Measurements from ENCODE around the gene ARL15. TPM values are rescaled to one million over a fixed set of nuclear protein-coding genes. Genes with fewer than 3 reads are reported as not detected.

Gene ARL15
- total and polyA plus RNA-seq, 4 donors = 5.7 to 66.2 (median 14.9) TPM

GRCh38 chr5:54315736-54316528 lies 5.6 kb upstream of the ARL15 start:
- H3K4me1 ChIP-seq (ENCODE audit: control insufficient read depth in 5 of 5, insufficient read depth in 5 of 5, low read length in 5 of 5) = peaks cover 0 to 2% (median 0%) of the 10 kb centered on the region in 5 donors

GRCh38 chr5:54313311-54314270 lies 3.2 kb upstream of the ARL15 start:
- Histone ChIP-seq H3K4me3 (no peak overlapping the region), H3K4me1 (ENCODE audit: control insufficient read depth in 5 of 5, insufficient read depth in 5 of 5, low read length in 5 of 5) (peaks cover 0 to 10% (median 2%) of the 10 kb centered on the region in 5 donors), H3K9me3 (ENCODE audit: control insufficient read depth in 4 of 4, insufficient read depth in 3 of 4, low read length in 3 of 4) (no peaks in the 10 kb centered on the region), H3K27me3 (ENCODE audit: control insufficient read depth in 3 of 3, insufficient read depth in 3 of 3, low read length in 2 of 3) (peaks cover 0 to 7% (median 6%) of the 10 kb centered on the region in 3 donors), H3K27ac (ENCODE audit: low read depth in 1 of 2, low read length in 1 of 2) (no peak overlapping the region), H3K36me3 (ENCODE audit: control insufficient read depth in 4 of 4, insufficient read depth in 4 of 4, low read length in 4 of 4) (no peaks in the 10 kb centered on the region), H3K9ac (ENCODE audit: insufficient read depth in 1 of 2, low read length in 2 of 2) (no peak overlapping the region)
- no peak for TF ChIP-seq CTCF (IDR thresholded peaks at IDR 0.05; ENCODE audit: control extremely low read depth, extremely low read depth)
- DNase-seq (peak in 1 of 3 donors; percentile 40), ATAC-seq (ENCODE audit: insufficient read depth, low FRiP score) (no peak)
- WGBS, 2 donors = 66 to 71% methylated on average over 7 of the region's 7 CpGs

More at GRCh38 chr5:54315736-54316528, 5.6 kb upstream of the ARL15 start:
- Histone ChIP-seq H3K4me3 (no peak overlapping the region), H3K9me3 (ENCODE audit: control insufficient read depth in 4 of 4, insufficient read depth in 3 of 4, low read length in 3 of 4) (no peaks in the 10 kb centered on the region), H3K36me3 (ENCODE audit: control insufficient read depth in 4 of 4, insufficient read depth in 4 of 4, low read length in 4 of 4) (no peaks in the 10 kb centered on the region), H3K27ac (ENCODE audit: low read depth in 1 of 2, low read length in 1 of 2) (no peak overlapping the region), H3K27me3 (ENCODE audit: control insufficient read depth in 3 of 3, insufficient read depth in 3 of 3, low read length in 2 of 3) (peaks cover 0 to 7% (median 6%) of the 10 kb centered on the region in 3 donors), H3K9ac (ENCODE audit: insufficient read depth in 1 of 2, low read length in 2 of 2) (no peak overlapping the region)
- no peak for ATAC-seq (ENCODE audit: insufficient read depth, low FRiP score)
- 85 to 89% methylated on average over 5 of the region's 5 CpGs for WGBS, 2 donors
- no peak for DNase-seq
- TF ChIP-seq CTCF (IDR thresholded peaks at IDR 0.05; ENCODE audit: control extremely low read depth, extremely low read depth) = no peak

GRCh38 chr5:54312499-54312898 lies 2.1 kb upstream of the ARL15 start:
- no peak for ATAC-seq (ENCODE audit: insufficient read depth, low FRiP score)
- H3K4me3 ChIP-seq = no peak overlapping the region
- H3K9ac ChIP-seq (ENCODE audit: insufficient read depth in 1 of 2, low read length in 2 of 2) = no peak overlapping the region
- WGBS, 2 donors = 85 to 90% methylated on average over 3 of the region's 3 CpGs
- no peaks in the 10 kb centered on the region for H3K9me3 ChIP-seq (ENCODE audit: control insufficient read depth in 4 of 4, insufficient read depth in 3 of 4, low read length in 3 of 4)
- no peaks in the 10 kb centered on the region for H3K36me3 ChIP-seq (ENCODE audit: control insufficient read depth in 4 of 4, insufficient read depth in 4 of 4, low read length in 4 of 4)
- no peak for TF ChIP-seq CTCF (IDR thresholded peaks at IDR 0.05; ENCODE audit: control extremely low read depth, extremely low read depth)
- H3K27ac ChIP-seq (ENCODE audit: low read depth in 1 of 2, low read length in 1 of 2) = no peak overlapping the region
- H3K27me3 ChIP-seq (ENCODE audit: control insufficient read depth in 3 of 3, insufficient read depth in 3 of 3, low read length in 2 of 3) = peaks cover 0 to 7% (median 6%) of the 10 kb centered on the region in 3 donors
- DNase-seq = no peak
- peaks cover 0 to 11% (median 2%) of the 10 kb centered on the region in 5 donors for H3K4me1 ChIP-seq (ENCODE audit: control insufficient read depth in 5 of 5, insufficient read depth in 5 of 5, low read length in 5 of 5)

Measured in lung (tissue), 12 donors.